ENCODE results near the gene NTRK1. TPM values are rescaled to one million over a fixed set of nuclear protein-coding genes. Genes with fewer than 3 reads are reported as not detected.

NTRK1 gene
- total RNA-seq, 1 donor from 2014 or later, result 0.52 TPM

DNA sequence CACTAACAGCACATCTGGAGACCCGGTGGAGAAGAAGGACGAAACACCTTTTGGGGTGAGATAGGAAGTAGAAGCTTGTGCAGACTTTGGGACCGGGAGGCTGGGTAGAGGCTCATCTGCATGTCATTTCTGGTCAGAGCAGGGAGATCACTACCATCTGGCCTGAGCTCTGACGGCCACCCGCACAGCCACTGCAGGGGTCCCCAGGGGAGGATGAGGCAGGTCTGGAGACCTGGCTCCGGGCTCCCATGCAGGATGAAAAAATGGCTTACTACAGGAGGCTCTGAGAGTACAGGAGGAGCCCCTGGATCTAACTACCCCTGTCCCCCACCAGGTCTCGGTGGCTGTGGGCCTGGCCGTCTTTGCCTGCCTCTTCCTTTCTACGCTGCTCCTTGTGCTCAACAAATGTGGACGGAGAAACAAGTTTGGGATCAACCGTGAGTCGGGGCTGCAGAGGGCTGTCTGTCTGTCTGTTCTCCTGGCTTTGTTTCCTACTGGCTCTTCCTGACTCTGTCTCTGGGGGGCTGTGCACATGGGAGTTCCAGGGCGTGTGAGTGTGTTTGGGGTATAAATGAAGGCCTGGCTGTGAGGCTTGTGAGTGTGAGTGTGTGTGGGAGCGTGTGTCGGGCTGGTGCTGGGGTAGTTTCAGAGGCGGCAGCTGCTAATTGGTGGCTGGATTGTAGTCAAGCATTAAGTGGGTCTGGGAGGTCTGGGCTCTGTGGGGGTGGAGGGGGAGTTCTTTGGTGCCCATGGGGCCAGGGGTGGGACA is 14.1 kb downstream of the NTRK1 start:
- Histone ChIP-seq H3K4me1 (ENCODE audit: control insufficient read depth in 3 of 3, insufficient read depth in 3 of 3, low read length in 3 of 3) (no peaks in the 10 kb centered on the region), H3K9me3 (ENCODE audit: control insufficient read depth in 3 of 3, low read length in 3 of 3) (no peaks in the 10 kb centered on the region), H3K27ac (ENCODE audit: low read depth, low read length) (no peak overlapping the region), H3K36me3 (ENCODE audit: control insufficient read depth in 3 of 3, insufficient read depth in 3 of 3, low read length in 3 of 3) (no peaks in the 10 kb centered on the region), H3K9ac (ENCODE audit: low read depth in 1 of 3, low read length in 3 of 3) (no peak overlapping the region), H3K4me3 (ENCODE audit: low read length in 3 of 3) (no peak overlapping the region), H3K27me3 (ENCODE audit: control insufficient read depth in 3 of 3, insufficient read depth in 3 of 3, low read length in 3 of 3) (peaks cover 6 to 30% (median 18%) of the 10 kb centered on the region in 3 donors)

GRCh38 chr1:156875341-156875615 is 14.6 kb downstream of the NTRK1 start:
- peaks cover 6 to 34% (median 23%) of the 10 kb centered on the region in 3 donors for H3K27me3 ChIP-seq (ENCODE audit: control insufficient read depth in 3 of 3, insufficient read depth in 3 of 3, low read length in 3 of 3)
- no peak overlapping the region for H3K27ac ChIP-seq (ENCODE audit: low read depth, low read length)

DNA sequence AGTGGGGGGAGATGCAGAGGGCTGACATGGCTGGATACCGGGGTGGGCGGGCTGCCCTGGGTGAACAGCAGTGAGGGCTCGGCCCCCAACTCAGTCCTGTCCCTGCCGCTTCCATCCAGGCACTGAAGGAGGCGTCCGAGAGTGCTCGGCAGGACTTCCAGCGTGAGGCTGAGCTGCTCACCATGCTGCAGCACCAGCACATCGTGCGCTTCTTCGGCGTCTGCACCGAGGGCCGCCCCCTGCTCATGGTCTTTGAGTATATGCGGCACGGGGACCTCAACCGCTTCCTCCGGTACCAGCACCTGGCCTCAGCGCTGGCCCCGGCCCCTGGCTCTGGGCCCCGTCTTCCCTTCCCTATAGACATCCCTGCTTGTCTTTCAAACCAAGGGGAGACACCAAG is 15.6 kb downstream of the NTRK1 start:
- Histone ChIP-seq H3K36me3 (ENCODE audit: control insufficient read depth in 3 of 3, insufficient read depth in 3 of 3, low read length in 3 of 3) (no peaks in the 10 kb centered on the region), H3K27me3 (ENCODE audit: control insufficient read depth in 3 of 3, insufficient read depth in 3 of 3, low read length in 3 of 3) (peaks cover 6 to 36% (median 26%) of the 10 kb centered on the region in 3 donors), H3K27ac (ENCODE audit: low read depth, low read length) (no peak overlapping the region), H3K9ac (ENCODE audit: low read depth in 1 of 3, low read length in 3 of 3) (no peak overlapping the region), H3K9me3 (ENCODE audit: control insufficient read depth in 3 of 3, low read length in 3 of 3) (no peaks in the 10 kb centered on the region), H3K4me1 (ENCODE audit: control insufficient read depth in 3 of 3, insufficient read depth in 3 of 3, low read length in 3 of 3) (no peaks in the 10 kb centered on the region), H3K4me3 (ENCODE audit: low read length in 3 of 3) (no peak overlapping the region)

More at GRCh38 chr1:156875341-156875615, 14.6 kb downstream of the NTRK1 start:
- H3K36me3 ChIP-seq (ENCODE audit: control insufficient read depth in 3 of 3, insufficient read depth in 3 of 3, low read length in 3 of 3), result no peaks in the 10 kb centered on the region
- no peak overlapping the region for H3K4me3 ChIP-seq (ENCODE audit: low read length in 3 of 3)
- no peaks in the 10 kb centered on the region for H3K4me1 ChIP-seq (ENCODE audit: control insufficient read depth in 3 of 3, insufficient read depth in 3 of 3, low read length in 3 of 3)
- no peak overlapping the region for H3K9ac ChIP-seq (ENCODE audit: low read depth in 1 of 3, low read length in 3 of 3)
- H3K9me3 ChIP-seq (ENCODE audit: control insufficient read depth in 3 of 3, low read length in 3 of 3), result no peaks in the 10 kb centered on the region

GRCh38 chr1:156877433-156878170 is 16.9 kb downstream of the NTRK1 start:
- Histone ChIP-seq H3K9ac (ENCODE audit: low read depth in 1 of 3, low read length in 3 of 3) (no peak overlapping the region), H3K4me3 (ENCODE audit: low read length in 3 of 3) (no peak overlapping the region), H3K9me3 (ENCODE audit: control insufficient read depth in 3 of 3, low read length in 3 of 3) (no peaks in the 10 kb centered on the region), H3K27ac (ENCODE audit: low read depth, low read length) (no peak overlapping the region), H3K27me3 (ENCODE audit: control insufficient read depth in 3 of 3, insufficient read depth in 3 of 3, low read length in 3 of 3) (peaks cover 9 to 46% (median 38%) of the 10 kb centered on the region in 3 donors), H3K36me3 (ENCODE audit: control insufficient read depth in 3 of 3, insufficient read depth in 3 of 3, low read length in 3 of 3) (no peaks in the 10 kb centered on the region), H3K4me1 (ENCODE audit: control insufficient read depth in 3 of 3, insufficient read depth in 3 of 3, low read length in 3 of 3) (no peaks in the 10 kb centered on the region)

DNA sequence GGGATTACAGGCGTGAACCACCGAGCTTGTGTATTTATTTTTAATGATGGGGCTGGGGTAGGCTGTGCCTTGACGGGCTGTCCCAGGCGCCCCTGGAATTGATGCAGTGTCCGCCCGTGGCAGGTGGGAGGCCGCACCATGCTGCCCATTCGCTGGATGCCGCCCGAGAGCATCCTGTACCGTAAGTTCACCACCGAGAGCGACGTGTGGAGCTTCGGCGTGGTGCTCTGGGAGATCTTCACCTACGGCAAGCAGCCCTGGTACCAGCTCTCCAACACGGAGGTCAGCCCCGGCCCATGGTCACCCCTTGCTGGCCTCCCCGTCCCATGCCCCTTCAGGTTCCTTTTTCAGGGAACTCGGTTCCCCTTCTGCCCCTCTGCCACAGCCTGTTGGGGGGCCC is 19.2 kb downstream of the NTRK1 start:
- H3K9me3 ChIP-seq (ENCODE audit: control insufficient read depth in 3 of 3, low read length in 3 of 3), result no peaks in the 10 kb centered on the region
- no peaks in the 10 kb centered on the region for H3K36me3 ChIP-seq (ENCODE audit: control insufficient read depth in 3 of 3, insufficient read depth in 3 of 3, low read length in 3 of 3)
- no peak overlapping the region for H3K9ac ChIP-seq (ENCODE audit: low read depth in 1 of 3, low read length in 3 of 3)
- H3K4me1 ChIP-seq (ENCODE audit: control insufficient read depth in 3 of 3, insufficient read depth in 3 of 3, low read length in 3 of 3), result peaks cover 0 to 3% (median 3%) of the 10 kb centered on the region in 3 donors
- H3K27me3 ChIP-seq (ENCODE audit: control insufficient read depth in 3 of 3, insufficient read depth in 3 of 3, low read length in 3 of 3), result peaks cover 15 to 47% (median 40%) of the 10 kb centered on the region in 3 donors
- H3K27ac ChIP-seq (ENCODE audit: low read depth, low read length), result no peak overlapping the region
- H3K4me3 ChIP-seq (ENCODE audit: low read length in 3 of 3), result no peak overlapping the region

DNA sequence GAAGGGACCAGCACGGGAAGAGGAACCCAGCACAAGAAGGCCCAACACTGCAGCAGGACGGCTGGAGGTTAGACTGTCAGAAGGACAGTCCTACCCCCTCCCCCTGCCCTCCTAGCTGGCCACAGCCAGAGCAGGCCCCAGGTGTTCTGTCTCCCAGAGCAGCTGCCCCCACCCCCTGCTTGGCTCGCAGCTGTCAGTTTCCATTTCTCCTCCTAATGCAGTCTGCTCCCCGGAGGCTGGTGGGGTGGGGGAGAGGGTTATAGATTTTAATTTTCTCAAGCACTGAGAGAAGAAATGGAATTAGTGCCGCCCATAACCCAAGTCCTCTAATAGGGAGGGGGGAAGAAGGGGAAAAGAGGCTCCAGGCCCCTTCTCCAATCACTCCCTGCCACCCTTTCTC is 19.8 kb downstream of the NTRK1 start:
- Histone ChIP-seq H3K9ac (ENCODE audit: low read depth in 1 of 3, low read length in 3 of 3) (no peak overlapping the region), H3K27me3 (ENCODE audit: control insufficient read depth in 3 of 3, insufficient read depth in 3 of 3, low read length in 3 of 3) (peaks cover 15 to 47% (median 38%) of the 10 kb centered on the region in 3 donors), H3K4me3 (ENCODE audit: low read length in 3 of 3) (no peak overlapping the region), H3K4me1 (ENCODE audit: control insufficient read depth in 3 of 3, insufficient read depth in 3 of 3, low read length in 3 of 3) (peaks cover 0 to 6% (median 3%) of the 10 kb centered on the region in 3 donors), H3K9me3 (ENCODE audit: control insufficient read depth in 3 of 3, low read length in 3 of 3) (no peaks in the 10 kb centered on the region), H3K27ac (ENCODE audit: low read depth, low read length) (no peak overlapping the region), H3K36me3 (ENCODE audit: control insufficient read depth in 3 of 3, insufficient read depth in 3 of 3, low read length in 3 of 3) (no peaks in the 10 kb centered on the region)

GRCh38 chr1:156881101-156881500 is 20.4 kb downstream of the NTRK1 start:
- H3K36me3 ChIP-seq (ENCODE audit: control insufficient read depth in 3 of 3, insufficient read depth in 3 of 3, low read length in 3 of 3), result no peaks in the 10 kb centered on the region
- no peak overlapping the region for H3K4me3 ChIP-seq (ENCODE audit: low read length in 3 of 3)
- no peaks in the 10 kb centered on the region for H3K9me3 ChIP-seq (ENCODE audit: control insufficient read depth in 3 of 3, low read length in 3 of 3)
- peaks cover 0 to 8% (median 3%) of the 10 kb centered on the region in 3 donors for H3K4me1 ChIP-seq (ENCODE audit: control insufficient read depth in 3 of 3, insufficient read depth in 3 of 3, low read length in 3 of 3)
- H3K27ac ChIP-seq (ENCODE audit: low read depth, low read length), result no peak overlapping the region
- H3K9ac ChIP-seq (ENCODE audit: low read depth in 1 of 3, low read length in 3 of 3), result no peak overlapping the region
- peaks cover 15 to 47% (median 35%) of the 10 kb centered on the region in 3 donors for H3K27me3 ChIP-seq (ENCODE audit: control insufficient read depth in 3 of 3, insufficient read depth in 3 of 3, low read length in 3 of 3)

DNA sequence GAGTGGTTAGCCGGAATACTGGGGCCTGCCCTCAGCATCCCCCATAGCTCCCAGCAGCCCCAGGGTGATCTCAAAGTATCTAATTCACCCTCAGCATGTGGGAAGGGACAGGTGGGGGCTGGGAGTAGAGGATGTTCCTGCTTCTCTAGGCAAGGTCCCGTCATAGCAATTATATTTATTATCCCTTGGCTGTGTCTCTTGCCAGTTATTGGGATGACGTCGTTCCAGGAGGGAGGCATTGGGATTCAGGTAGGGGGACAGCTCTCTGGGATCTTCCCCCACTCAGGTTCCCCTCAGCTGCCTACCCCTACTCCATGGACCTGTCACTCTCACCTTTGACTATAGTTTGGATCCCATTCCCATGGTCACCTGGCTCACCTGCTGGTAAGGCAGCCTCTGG is 21.0 kb downstream of the NTRK1 start:
- no peaks in the 10 kb centered on the region for H3K9me3 ChIP-seq (ENCODE audit: control insufficient read depth in 3 of 3, low read length in 3 of 3)
- H3K27ac ChIP-seq (ENCODE audit: low read depth, low read length), result no peak overlapping the region
- H3K27me3 ChIP-seq (ENCODE audit: control insufficient read depth in 3 of 3, insufficient read depth in 3 of 3, low read length in 3 of 3), result peaks cover 15 to 47% (median 31%) of the 10 kb centered on the region in 3 donors
- H3K9ac ChIP-seq (ENCODE audit: low read depth in 1 of 3, low read length in 3 of 3), result no peak overlapping the region
- H3K36me3 ChIP-seq (ENCODE audit: control insufficient read depth in 3 of 3, insufficient read depth in 3 of 3, low read length in 3 of 3), result no peaks in the 10 kb centered on the region
- no peak overlapping the region for H3K4me3 ChIP-seq (ENCODE audit: low read length in 3 of 3)
- H3K4me1 ChIP-seq (ENCODE audit: control insufficient read depth in 3 of 3, insufficient read depth in 3 of 3, low read length in 3 of 3), result peaks cover 0 to 8% (median 3%) of the 10 kb centered on the region in 3 donors

- H3K27ac ChIP-seq (ENCODE audit: low read depth, low read length), result no peak overlapping the region
- H3K4me1 ChIP-seq (ENCODE audit: control insufficient read depth in 3 of 3, insufficient read depth in 3 of 3, low read length in 3 of 3), result peaks cover 0 to 8% (median 3%) of the 10 kb centered on the region in 3 donors
- no peak overlapping the region for H3K4me3 ChIP-seq (ENCODE audit: low read length in 3 of 3)
- no peaks in the 10 kb centered on the region for H3K9me3 ChIP-seq (ENCODE audit: control insufficient read depth in 3 of 3, low read length in 3 of 3)
- H3K36me3 ChIP-seq (ENCODE audit: control insufficient read depth in 3 of 3, insufficient read depth in 3 of 3, low read length in 3 of 3), result no peaks in the 10 kb centered on the region
- H3K27me3 ChIP-seq (ENCODE audit: control insufficient read depth in 3 of 3, insufficient read depth in 3 of 3, low read length in 3 of 3), result peaks cover 12 to 44% (median 31%) of the 10 kb centered on the region in 3 donors
- H3K9ac ChIP-seq (ENCODE audit: low read depth in 1 of 3, low read length in 3 of 3), result no peak overlapping the region
Observed at GRCh38 chr1:156882543-156882942, 21.9 kb downstream of the NTRK1 start.

DNA sequence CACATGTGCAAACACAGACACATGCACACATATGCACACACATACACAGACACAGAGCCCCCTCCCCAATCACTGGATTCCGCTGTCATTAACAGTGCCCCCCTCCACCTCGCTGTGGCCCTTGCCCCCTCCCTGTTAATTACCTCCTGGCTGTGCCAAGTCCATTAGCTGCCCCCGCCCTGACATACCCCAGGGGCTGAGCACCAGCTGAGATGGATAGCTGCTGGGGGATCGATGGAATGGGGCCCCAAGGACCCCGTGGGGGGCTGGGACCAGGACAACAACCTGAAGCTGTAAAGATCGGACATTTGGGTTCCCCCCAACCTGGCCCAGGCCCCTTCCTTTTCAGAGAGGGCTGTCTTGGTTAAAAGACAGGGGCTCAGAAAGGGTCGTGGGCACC is 23.3 kb downstream of the NTRK1 start:
- no peak overlapping the region for H3K27ac ChIP-seq (ENCODE audit: low read depth, low read length)
- peaks cover 9 to 45% (median 28%) of the 10 kb centered on the region in 3 donors for H3K27me3 ChIP-seq (ENCODE audit: control insufficient read depth in 3 of 3, insufficient read depth in 3 of 3, low read length in 3 of 3)
- no peaks in the 10 kb centered on the region for H3K9me3 ChIP-seq (ENCODE audit: control insufficient read depth in 3 of 3, low read length in 3 of 3)
- H3K4me1 ChIP-seq (ENCODE audit: control insufficient read depth in 3 of 3, insufficient read depth in 3 of 3, low read length in 3 of 3), result peaks cover 0 to 8% (median 3%) of the 10 kb centered on the region in 3 donors
- H3K36me3 ChIP-seq (ENCODE audit: control insufficient read depth in 3 of 3, insufficient read depth in 3 of 3, low read length in 3 of 3), result no peaks in the 10 kb centered on the region
- no peak overlapping the region for H3K9ac ChIP-seq (ENCODE audit: low read depth in 1 of 3, low read length in 3 of 3)
- no peak overlapping the region for H3K4me3 ChIP-seq (ENCODE audit: low read length in 3 of 3)

Measured in skeletal muscle tissue (tissue), 4 donors.